Dedifferentiated amniotic fluid mesenchymal stem cell (primary cell): ENCODE data around the gene ACTL6B.
A peak's percentile ranks its signal among the peaks of the same experiment; 100 is the strongest.
"Not testable (repeated sequence)": the region's sequence is repeated elsewhere in the genome, so short reads cannot be mapped to it uniquely, and the experiment has no call there.

Source experiments
- DNase-seq: peaks from one replicate; pipeline ENCODE4 v3.0.0-alpha.2; 2016; ENCODE audit errors: extremely low spot score

ACTL6B gene

GRCh38 chr7:100655908-100656674 is at the start of gene ACTL6B:
Gene ACTL6B, minus strand, starts transcription at chr7:100656448. Its CDS starts 94 bp downstream, at chr7:100656354.
- DNase-seq = no peak

GRCh38 chr7:100705320-100705752 is 49.1 kb upstream of the ACTL6B start:
- DNase-seq = peak; percentile 53

GRCh38 chr7:100701089-100701488 is 44.8 kb upstream of the ACTL6B start:
- not testable (repeated sequence) for DNase-seq

GRCh38 chr7:100699018-100699417 is 42.8 kb upstream of the ACTL6B start:
- DNase-seq = no peak

GRCh38 chr7:100696123-100696521 is 39.9 kb upstream of the ACTL6B start:
- no peak for DNase-seq

- DNase-seq = peak; percentile 47
Measured at GRCh38 chr7:100694098-100694745, 38.0 kb upstream of the ACTL6B start, which contains the start of gene GIGYF1. Gene GIGYF1, minus strand, starts transcription at chr7:100694250. Its CDS starts 6,012 bp downstream, at chr7:100688238.

GRCh38 chr7:100693312-100694097 is 37.3 kb upstream of the ACTL6B start:
- no peak for DNase-seq

GRCh38 chr7:100692578-100692961 is 36.3 kb upstream of the ACTL6B start:
- no peak for DNase-seq

GRCh38 chr7:100691676-100692577 is 35.7 kb upstream of the ACTL6B start:
- DNase-seq = peak; percentile 57

GRCh38 chr7:100689230-100690135 is 33.2 kb upstream of the ACTL6B start:
- no peak for DNase-seq

GRCh38 chr7:100688326-100688860 is 32.1 kb upstream of the ACTL6B start:
- DNase-seq = no peak

- no peak for DNase-seq
Measured at GRCh38 chr7:100687751-100688300, 31.6 kb upstream of the ACTL6B start.

GRCh38 chr7:100687261-100687660 is 31.0 kb upstream of the ACTL6B start:
- no peak for DNase-seq

- DNase-seq = no peak
Measured at GRCh38 chr7:100686822-100687211, 30.6 kb upstream of the ACTL6B start.

GRCh38 chr7:100686201-100686821 is 30.1 kb upstream of the ACTL6B start:
- DNase-seq = no peak

- no peak for DNase-seq
Measured at GRCh38 chr7:100685631-100686145, 29.4 kb upstream of the ACTL6B start.

GRCh38 chr7:100685049-100685605 is 28.9 kb upstream of the ACTL6B start:
- DNase-seq = no peak

GRCh38 chr7:100684534-100685042 is 28.3 kb upstream of the ACTL6B start:
- DNase-seq = no peak
